GM19351 (cell line): ENCODE measurements around the gene PDK3.
A peak's percentile ranks its signal among the peaks of the same experiment; 100 is the strongest.

ENCODE experiments used
- ATAC-seq: cut with Tn5 transposase; IDR thresholded peaks from one replicate; pipeline ENCODE4 v1.9.1; 2021; ENCODE audit warnings: mild to moderate bottlenecking, moderate library complexity; ENCODE audit not compliant: unreplicated experiment

The PDK3 gene

DNA sequence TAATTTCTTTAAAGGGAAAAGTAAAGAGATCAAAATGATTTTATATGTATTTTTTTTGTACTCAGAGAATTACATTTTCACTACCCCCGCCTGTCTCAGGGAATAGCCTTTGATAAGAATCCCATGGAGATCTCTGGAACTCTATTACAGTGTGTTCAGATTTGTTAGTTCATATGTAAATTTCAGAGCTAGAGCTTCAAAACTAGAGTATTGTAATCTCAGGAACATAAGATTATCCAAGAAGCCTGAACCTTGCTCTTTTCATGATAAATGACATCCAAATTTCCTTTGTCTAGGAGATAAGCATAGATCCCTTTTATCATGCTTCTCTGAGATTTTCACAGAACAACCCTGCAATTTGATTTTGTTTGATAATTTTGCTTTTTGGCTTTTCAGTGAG is 82.9 kb downstream of the PDK3 start:
- ATAC-seq, result no peak

DNA sequence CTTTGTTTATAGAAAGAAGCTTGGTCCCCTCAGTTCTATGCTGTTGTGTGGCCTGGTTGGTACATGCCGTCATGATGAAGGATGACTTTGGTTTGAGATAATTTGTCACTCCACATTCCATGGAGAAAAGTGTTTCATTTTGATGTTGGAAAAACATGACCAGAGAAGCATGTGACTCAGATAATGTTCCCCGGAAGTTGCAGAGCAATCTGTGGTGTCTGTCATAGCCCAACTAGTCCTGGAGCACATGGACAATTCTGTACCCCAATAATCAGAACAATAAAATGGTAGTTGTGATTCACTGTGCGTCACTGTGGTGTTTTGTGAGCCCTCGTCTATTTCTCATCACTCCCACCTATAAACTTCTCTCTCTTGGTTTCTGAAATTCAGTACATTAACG is 85.1 kb downstream of the PDK3 start:
- ATAC-seq, result no peak

DNA sequence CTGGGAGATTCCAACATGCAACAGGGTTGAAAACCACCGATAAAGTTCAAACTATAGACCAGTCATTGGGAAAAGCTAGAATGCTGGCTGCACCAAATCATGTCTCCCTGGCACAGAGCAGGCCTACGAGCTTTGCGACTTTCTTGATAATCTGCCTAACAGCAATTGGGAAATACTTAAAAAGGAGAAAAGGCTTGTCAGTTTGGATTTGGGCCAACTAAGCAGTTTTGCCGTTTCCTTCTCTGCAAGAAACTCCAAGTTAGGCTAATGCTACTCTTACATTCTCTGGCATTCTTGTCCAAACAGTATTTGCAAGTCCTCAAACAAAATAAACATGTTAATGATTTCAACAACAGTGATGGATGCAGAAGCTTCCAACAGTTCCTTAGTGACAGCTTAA is 87.9 kb downstream of the PDK3 start:
- no peak for ATAC-seq

DNA sequence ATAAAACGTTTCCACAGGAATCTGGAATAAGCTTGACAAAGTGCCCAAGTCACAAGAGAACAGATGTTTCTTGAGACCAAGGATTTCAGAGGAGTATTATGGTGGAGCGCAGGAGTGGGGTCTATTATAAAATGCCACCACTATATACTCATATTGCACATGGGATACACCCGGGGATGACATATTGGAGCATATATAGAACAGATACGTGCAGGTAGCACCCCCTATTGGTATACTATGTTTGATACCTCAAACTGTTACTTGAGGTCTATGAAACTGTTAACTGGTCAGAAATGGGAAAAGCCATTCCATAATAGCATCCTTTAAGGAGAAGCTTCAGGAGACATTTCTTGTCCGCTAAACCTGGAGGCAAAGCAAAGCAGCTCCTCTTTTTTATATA is 96.0 kb downstream of the PDK3 start:
- ATAC-seq, result peak; percentile 81

DNA sequence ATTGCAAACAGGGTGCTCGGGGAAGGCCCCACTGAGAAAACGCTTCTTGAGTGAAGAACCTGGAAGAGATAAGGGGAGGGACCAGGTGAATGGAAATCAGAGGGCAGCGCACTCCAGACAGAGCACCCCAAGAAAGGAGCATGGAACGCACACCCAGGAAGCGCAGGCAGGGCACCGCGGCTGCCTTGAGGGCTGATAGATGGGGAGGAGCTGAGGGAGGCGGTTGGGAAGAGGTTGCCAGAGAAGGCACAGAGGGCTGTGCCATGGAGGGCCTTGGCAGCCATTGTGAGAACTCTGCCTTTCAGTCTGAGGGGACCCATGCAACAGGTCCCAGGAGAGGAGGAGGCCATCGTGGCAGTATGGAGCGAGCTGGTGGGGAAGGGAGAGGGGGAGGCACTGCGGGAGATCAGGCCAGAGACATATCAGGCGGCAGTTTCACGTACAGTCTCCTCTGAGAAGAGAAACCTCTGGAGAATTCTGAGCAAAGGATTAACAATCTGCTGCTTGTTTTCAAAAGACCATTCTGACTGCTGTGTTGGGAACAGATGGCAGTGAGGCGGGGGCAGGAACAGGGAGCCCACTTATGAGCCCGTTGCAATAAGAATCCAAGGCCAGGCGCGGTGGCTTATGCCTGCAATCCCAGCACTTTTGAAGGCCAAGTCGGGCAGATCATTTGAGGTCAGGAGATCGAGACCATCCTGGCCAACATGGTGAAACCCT is 98.4 kb downstream of the PDK3 start:
- no peak for ATAC-seq

DNA sequence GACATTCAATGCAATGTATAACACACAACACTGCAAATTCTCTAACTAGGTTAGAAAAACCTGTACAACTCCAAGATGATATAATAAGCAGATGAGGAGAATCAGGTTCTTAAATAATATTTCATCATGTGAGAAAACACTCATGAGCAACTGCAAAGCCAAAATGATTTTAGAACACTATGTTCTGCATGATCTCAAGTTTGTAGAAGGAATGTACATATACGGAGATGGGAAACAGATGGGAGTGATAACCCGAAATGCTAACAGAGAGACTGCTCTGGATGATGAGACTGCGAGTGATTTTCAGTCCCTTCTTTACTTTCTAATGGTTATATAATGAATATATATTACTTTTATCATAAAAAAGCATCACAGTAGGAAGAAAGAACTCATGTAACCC is 101.2 kb downstream of the PDK3 start:
- no peak for ATAC-seq

DNA sequence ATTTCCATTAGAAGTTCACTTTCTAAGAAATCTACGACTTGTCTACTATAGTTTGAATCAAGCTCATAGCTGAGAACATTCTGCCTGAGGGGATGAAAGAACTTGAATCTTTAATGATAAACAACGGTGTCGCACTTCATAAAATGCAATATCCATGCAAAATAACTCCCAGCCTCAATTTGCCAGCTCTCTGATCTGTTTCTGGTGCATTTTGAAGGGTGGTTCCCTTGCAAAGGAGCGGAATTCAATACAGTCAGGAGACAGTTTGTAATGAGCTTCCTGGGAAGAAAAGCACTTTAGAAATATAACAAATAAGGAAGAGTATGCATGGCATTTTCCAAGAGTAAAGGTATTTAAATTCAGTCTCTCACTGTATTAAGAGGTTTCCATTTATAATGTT is 102.1 kb downstream of the PDK3 start:
- no peak for ATAC-seq

DNA sequence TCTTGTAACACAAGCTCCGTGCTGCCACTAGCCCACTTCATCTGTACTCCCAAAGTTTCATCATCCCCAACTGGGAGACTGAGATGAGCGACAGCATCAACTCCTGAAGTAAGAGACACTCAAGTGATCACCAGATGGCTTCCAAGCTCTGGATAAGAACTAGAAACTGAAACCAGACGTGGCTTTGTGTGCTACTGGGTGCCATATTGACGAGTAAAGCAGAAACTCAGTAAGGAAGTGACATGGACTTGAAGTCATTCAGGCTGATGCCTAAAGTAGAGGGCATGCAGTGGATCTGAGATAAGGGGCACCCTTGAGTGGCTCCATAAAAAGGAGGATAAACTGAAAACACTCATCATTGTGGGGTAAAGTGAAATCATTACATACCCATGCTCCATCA is 109.7 kb downstream of the PDK3 start:
- ATAC-seq, result no peak

DNA sequence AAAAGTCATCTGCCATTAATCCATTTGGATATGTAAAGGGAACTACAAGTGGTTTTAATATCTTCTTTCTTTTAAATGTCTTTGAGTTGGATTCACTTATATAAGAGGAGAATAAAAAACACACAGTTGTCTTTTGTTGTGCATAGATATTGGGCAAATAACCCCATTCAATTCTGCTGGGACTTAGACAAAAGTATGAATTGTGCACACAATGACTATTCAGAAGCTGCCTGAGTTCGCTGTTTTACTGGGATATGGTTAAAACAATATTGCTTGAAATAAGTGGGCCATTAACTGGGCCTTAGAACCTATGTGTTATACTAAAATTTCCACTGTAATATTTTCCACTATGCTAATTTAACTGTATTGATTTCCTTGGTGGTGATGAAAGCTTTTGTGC is 110.4 kb downstream of the PDK3 start:
- ATAC-seq, result no peak

DNA sequence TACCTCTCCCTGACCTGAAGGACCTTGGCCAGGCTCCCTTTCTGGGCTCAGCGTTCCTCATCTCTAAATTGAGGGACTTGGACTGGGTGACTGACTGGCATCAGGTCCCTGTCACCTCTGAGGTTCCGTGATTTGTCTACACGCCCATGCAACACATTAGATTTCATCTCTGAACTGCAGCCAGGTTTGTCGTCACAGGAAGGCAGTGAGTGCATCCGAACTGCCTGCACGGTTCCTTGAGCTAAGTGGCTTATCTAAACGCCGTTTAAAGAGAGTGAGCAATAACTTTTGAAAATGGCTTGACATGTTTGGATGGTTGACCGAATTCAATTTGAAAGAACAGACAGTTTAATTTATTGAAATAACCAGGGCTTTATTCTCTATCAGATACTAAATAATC is 112.0 kb downstream of the PDK3 start:
- ATAC-seq, result no peak
